Sciatic nerve (tissue), 2 donors: ENCODE measurements around the gene WIPF2. TPM values are rescaled to one million over a fixed set of nuclear protein-coding genes. Genes with fewer than 3 reads are reported as not detected.

ENCODE experiments used
- ATAC-seq: fragments of 200-7000 bp; cut with Tn5 transposase; one replicate; pipeline ENCODE4 v1.9.1; 2020; ENCODE audit warnings: mild to moderate bottlenecking, moderate library complexity
- DNase-seq: peaks from one replicate; pipeline ENCODE4 v3.0.0-alpha.2; 2020; ENCODE audit warnings: low spot score
- intact Hi-C: fragments of 100-400 bp; cut with DNase I; formaldehyde crosslinking; loops from one replicate; pipeline ENCODE4 v1.14.2; 2022
- total RNA-seq: library from RNA; stranded (reverse); fragmentation: NEBNext Ultra II Directional; extraction: Animal tissue kit (Norgen Biotek cat#: 25700); gene quantifications from one replicate; pipeline ENCODE4 v1.2.1, GENCODE V29; 2021
- donor health status: DM: no; HTN: no; CAD: no.
- donor health status: DM: no; HTN: no; CAD: no.

Gene WIPF2, protein sequence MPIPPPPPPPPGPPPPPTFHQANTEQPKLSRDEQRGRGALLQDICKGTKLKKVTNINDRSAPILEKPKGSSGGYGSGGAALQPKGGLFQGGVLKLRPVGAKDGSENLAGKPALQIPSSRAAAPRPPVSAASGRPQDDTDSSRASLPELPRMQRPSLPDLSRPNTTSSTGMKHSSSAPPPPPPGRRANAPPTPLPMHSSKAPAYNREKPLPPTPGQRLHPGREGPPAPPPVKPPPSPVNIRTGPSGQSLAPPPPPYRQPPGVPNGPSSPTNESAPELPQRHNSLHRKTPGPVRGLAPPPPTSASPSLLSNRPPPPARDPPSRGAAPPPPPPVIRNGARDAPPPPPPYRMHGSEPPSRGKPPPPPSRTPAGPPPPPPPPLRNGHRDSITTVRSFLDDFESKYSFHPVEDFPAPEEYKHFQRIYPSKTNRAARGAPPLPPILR
- 41.1 TPM for total RNA-seq

DNA sequence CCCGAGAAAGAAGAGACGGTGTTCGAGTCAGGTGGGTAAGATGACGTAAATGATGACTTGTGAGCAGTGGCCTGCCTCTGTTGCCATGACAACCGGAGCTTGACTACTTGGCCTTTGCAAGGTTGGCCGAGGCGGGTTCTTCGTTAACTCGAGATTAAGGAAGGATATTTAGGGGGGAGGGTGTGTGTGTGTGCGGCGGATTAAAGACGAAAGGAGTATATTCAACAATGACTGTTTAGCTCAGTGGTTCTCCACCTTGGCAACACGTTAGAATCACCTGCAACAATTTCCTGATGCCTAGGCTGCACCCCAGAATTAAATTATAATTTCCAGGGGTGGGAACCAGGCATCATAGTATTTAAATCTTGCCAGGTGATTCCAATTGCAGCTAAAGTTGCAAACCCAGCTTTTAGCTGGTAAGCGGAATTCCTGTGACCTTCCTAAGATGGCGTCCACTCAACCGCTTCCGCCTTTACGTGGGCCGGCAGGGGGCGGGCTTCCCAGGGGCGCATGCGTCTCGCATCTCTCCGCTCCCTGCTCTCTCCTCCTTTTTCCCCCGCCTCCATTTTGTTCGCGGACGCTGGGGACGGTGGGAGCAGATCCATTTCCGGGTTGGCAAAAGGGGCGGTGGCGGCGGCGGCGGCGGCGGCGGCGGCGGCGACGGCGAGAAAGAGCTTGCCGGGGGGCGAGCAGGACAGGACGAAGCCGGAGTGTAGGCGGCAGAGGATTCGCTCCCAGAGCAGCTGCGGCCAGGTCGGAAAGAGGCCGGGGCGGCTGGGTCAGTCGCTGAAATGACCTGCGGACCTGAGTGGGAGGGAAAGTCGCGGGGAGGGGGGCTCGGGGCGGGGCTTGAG is at the start of gene WIPF2:
WIPF2 (plus strand) TSS at position 565 of the 854 bp plus-strand sequence. CDS start 37,156 bp downstream, outside the sequence.
- DNase-seq, result peak; percentile 98
- peak; percentile 99 for ATAC-seq
- intact Hi-C loops, result no loop called here

DNA sequence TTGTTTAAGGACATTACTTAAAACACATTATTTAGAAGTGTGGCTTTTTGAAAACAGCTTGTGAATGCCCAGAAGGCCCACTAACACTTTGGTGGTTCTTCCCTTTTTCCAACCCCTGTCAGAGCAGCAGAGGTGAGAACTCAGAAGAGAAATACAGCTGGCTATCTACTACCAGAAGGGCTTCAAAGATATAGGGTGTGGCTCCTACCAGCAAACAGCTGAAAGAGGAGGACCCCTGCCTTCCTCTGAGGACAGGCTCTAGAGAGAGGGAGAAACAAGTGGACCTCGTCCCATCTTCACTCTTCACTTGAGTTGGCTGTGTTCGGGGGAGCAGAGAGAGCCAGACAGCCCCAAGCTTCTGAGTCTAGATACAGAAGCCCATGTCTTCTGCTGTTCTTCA is 48.8 kb upstream of the WIPF2 start:
- ATAC-seq (no peak), DNase-seq (no peak)
- intact Hi-C loops, result no loop called here

DNA sequence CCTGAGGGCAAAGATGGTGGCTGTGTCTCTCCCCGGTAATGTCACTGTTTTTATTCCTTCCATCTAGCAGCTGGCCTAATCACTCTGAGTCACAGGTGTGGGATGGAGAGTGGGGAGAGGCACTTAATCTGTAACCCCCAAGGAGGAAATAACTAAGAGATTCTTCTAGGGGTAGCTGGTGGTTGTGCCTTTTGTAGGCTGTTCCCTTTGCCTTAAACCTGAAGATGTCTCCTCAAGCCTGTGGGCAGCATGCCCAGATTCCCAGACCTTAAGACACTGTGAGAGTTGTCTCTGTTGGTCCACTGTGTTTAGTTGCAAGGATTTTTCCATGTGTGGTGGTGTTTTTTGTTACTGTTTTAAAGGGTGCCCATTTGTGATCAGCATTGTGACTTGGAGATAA is 47.4 kb upstream of the WIPF2 start:
- intact Hi-C loops, result no loop called here
- no peak for DNase-seq
- ATAC-seq, result no peak

- ATAC-seq (no peak), DNase-seq (no peak)
- intact Hi-C loops, result no loop called here
Measured at GRCh38 chr17:40173091-40173777, 45.9 kb upstream of the WIPF2 start.

DNA sequence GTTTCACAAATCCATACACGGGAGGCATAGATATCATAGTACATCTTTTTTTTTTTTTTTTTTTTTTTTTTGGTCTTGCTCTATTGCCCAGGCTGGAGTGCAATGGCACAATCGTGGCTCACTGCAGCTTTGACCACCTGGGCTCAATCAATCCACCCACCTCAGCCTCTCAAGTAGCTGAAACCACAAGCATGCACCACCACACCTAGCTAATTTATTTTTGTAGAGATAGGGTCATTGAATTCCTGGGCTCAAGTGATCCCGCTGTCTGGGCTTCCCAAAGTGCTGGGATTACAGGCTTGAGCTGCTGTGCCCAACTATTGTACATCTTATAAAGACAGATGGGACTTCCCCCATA is 45.3 kb upstream of the WIPF2 start:
- intact Hi-C loops, result no loop called here
- ATAC-seq (no peak), DNase-seq (no peak)

GRCh38 chr17:40174514-40174913 is 44.6 kb upstream of the WIPF2 start:
- DNase-seq, result no peak
- intact Hi-C loops, result no loop called here
- no peak for ATAC-seq

- intact Hi-C loops, result no loop called here
- ATAC-seq (peak; percentile 1), DNase-seq (no peak)
Measured at GRCh38 chr17:40175928-40176753, 43.0 kb upstream of the WIPF2 start.

- DNase-seq (no peak), ATAC-seq (peak; percentile 2)
- intact Hi-C loops, result no loop called here
Measured at GRCh38 chr17:40176754-40177110, 42.4 kb upstream of the WIPF2 start.

DNA sequence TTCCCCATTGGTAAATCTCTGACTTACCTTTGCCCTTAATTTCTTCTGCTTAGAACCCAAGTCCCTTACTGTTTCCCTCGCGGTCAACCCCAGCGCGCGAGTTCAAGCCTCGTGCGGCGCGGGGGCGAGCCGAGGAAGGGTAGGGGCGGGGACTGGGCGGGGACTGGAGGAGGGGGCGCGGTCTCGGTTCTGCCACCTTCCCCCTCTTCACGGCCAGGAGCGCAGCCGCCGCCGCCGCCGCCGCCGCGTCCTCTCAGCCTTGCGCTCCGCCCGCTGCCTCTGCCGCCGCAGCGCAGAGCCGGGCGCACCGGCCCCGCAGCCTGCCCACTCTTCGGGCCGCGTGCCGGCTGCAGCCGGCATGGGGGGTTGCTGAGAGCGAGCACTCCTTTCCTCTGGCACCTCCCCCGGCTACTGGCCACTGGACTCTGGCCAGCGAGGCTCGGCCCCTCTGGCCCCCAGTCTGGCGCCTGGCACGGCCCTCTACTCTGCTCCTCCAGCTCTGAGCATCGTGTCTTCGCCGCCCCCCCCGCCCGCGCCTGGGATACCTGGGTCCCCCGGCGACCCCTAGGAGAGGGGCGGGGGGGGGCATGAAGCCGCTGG is 41.7 kb upstream of the WIPF2 start, which contains the start of gene RAPGEFL1:
RAPGEFL1 (plus strand) TSS at position 196 of the 600 bp plus-strand sequence; CDS start at position 588, 392 bp downstream.
- DNase-seq (peak; percentile 87), ATAC-seq (peak; percentile 79)
- intact Hi-C loops, result no loop called here

- DNase-seq (no peak), ATAC-seq (peak; percentile 3)
- intact Hi-C loops, result no loop called here
Measured at GRCh38 chr17:40178021-40178601, 41.0 kb upstream of the WIPF2 start.

DNA sequence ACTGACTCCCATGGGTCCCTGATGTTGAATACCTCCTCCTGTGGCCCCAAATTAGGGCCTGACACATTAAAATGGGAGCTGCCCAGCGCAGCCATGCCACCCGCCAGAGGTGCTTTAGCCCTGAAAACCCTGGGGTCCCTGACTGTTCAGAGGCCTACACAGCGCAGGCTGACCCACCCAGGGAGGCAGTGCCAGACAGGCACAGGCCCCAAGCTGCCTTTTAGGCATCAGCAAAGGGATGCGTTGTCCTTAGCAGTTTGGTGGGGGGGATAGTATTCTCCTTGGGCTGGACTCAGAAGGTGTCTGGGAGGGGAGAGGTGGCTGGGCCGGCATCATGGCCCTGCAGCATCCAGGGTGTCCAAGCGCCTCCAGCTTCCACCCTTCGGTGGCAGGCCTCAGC is 40.4 kb upstream of the WIPF2 start:
- ATAC-seq (no peak), DNase-seq (no peak)
- intact Hi-C loops, result no loop called here

DNA sequence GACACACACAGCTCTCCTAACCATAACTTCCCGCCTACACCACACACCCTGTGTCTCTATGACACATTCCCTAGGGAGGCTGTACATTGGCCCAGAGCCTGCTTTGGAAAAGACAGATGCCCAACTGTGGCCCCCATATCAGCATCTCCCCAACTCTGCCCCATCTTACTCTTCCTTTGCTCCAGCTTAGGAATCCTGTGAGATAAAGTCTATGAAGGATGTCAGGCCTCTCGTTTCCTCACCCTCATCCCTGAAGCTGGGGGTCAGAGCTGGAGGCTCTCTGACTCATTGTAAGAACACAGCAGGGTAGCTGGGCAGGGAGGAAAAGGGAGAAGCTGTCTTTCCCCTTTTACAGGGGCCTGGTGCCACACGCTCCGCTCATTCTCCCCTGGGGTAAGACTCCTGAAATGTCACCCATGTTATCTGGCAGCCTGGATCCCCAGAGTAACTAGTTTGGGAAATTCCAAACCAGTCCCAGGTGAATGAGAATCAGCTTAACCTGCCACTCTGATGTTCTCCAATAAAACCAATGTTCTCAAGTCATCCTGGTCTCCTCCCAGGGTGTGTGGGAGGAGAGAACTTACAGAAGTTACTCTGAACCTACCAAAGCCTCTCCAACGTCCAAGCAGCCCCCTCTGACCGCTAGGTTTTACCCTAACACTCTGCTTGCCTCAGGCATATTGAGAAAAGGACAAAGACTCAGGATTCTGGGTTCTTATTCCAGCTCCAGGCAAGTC is 39.0 kb upstream of the WIPF2 start:
- ATAC-seq, result no peak
- no peak for DNase-seq
- intact Hi-C loops, result no loop called here

DNA sequence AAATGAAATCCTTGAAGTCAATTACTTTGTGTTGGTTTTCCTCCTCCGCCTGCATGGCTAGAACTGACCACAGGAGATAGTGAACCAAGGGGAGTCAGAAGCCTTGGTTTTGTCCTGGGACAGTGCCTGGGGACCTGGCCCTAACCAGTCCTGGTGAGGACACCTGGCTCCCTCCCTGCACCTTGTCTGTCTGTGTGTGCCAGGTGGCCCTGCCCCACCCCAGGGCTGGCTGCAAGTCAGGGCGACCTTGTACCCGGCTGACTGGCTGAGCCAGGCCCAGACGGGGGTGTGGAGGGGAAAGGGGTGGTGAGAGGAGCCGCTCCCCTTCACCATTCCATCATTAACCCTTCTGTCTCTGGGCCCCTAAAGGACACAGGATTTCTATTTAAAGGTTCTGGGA is 38.4 kb upstream of the WIPF2 start:
- intact Hi-C loops, result no loop called here
- no peak for DNase-seq
- ATAC-seq, result no peak

- DNase-seq, result no peak
- no peak for ATAC-seq
- intact Hi-C loops, result no loop called here
Measured at GRCh38 chr17:40181205-40181604, 37.9 kb upstream of the WIPF2 start.

GRCh38 chr17:40182606-40183005 is 36.5 kb upstream of the WIPF2 start:
- ATAC-seq (no peak), DNase-seq (no peak)
- intact Hi-C loops, result no loop called here

DNA sequence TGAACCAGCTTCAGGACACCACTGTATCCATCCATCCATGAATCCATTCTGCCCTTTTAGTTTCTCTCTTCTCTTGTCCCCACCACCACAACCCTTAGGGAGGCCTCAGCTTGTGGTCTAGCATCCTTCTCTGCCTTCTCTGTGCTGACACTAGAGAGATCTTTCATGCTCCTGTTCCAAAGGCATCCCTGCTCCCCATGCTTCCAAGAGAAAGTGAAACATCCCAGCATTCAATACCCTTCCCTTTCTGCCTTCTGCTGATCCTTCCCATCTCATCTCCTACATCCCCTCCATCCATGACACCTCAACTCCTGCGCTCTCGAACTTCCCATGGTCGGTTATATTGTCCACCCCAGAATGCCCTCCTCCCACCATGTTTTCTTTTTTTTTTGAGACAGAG is 31.9 kb upstream of the WIPF2 start:
- DNase-seq (no peak), ATAC-seq (no peak)
- intact Hi-C loops, result no loop called here

DNA sequence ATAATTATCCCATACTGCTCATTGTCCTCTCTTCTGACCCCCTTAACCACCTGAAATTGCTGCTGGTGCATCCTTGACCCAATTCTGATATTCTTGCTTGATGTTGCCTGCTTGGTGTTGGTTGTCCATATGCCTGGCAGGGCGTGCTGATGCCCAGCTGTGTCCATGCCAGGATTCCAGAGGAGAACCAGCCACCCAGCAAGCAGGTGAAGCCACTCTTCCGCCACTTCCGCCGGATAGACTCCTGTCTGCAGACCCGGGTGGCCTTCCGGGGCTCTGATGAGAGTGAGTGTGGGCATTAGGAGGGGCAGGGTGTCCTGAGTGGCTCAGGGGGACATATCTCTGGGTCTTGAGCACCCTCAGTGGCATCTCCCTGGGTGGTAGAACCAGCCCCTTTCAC is 30.4 kb upstream of the WIPF2 start:
- intact Hi-C loops, result no loop called here
- no peak for DNase-seq
- ATAC-seq, result no peak
